Activated CD8-positive, alpha-beta T cell treated with anti-CD3 and anti-CD28 coated beads, Interleukin-2, amount 10 ng/mL, durations not matched to agents 7 days and 5 days (primary cell): Measurements from ENCODE around the gene MIEN1. TPM values are rescaled to one million over a fixed set of nuclear protein-coding genes. Genes with fewer than 3 reads are reported as not detected.
"Not testable (repeated sequence)": the region's sequence is repeated elsewhere in the genome, so short reads cannot be mapped to it uniquely, and the experiment has no call there.

Experiments used
- ATAC-seq: fragments of 150-1000 bp; cut with Tn5 transposase; one replicate; pipeline ENCODE4 v1.10.0; 2021; ENCODE audit warnings: moderate library complexity
- CTCF ChIA-PET: fragments of 350-600 bp; sonication (Branson Sonifier 250); formaldehyde crosslinking; loops from one replicate; lab custom pipeline; 2021; ENCODE audit warnings: antibody characterized with exemption; lab: Charles Lee
- POLR2A ChIA-PET: fragments of 350-600 bp; sonication (Branson Sonifier 250); formaldehyde crosslinking; loops from one replicate; lab custom pipeline; 2021; ENCODE audit warnings: antibody characterized with exemption; lab: Charles Lee
- DNase-seq: peaks from one replicate; pipeline ENCODE4 v3.0.0-alpha.2; 2020
- H3K27ac Mint-ChIP-seq: one replicate; pipeline ENCODE4 v1.8.0; 2021; ENCODE audit warnings: mild to moderate bottlenecking, mixed read lengths
- H3K27me3 Mint-ChIP-seq: one replicate; pipeline ENCODE4 v1.8.0; 2021; ENCODE audit warnings: low read depth, mixed read lengths
- H3K36me3 Mint-ChIP-seq: one replicate; pipeline ENCODE4 v1.8.0; 2021; ENCODE audit warnings: low read depth, mixed read lengths
- H3K4me1 Mint-ChIP-seq: one replicate; pipeline ENCODE4 v1.8.0; 2021; ENCODE audit warnings: low read depth, mixed read lengths
- H3K4me3 Mint-ChIP-seq: one replicate; pipeline ENCODE4 v1.8.0; 2021; ENCODE audit warnings: mild to moderate bottlenecking, mixed read lengths
- H3K9me3 Mint-ChIP-seq: one replicate; pipeline ENCODE4 v1.8.0; 2022; ENCODE audit warnings: mixed read lengths; ENCODE audit not compliant: insufficient read depth
- total RNA-seq, 2 experiments: library from RNA; stranded (reverse); gene quantifications; one replicate each; pipeline ENCODE4 v1.2.3, GENCODE V29; 2021

The MIEN1 gene
- total RNA-seq, 2 experiments from 2014 or later = 44.0 to 44.6 TPM

DNA sequence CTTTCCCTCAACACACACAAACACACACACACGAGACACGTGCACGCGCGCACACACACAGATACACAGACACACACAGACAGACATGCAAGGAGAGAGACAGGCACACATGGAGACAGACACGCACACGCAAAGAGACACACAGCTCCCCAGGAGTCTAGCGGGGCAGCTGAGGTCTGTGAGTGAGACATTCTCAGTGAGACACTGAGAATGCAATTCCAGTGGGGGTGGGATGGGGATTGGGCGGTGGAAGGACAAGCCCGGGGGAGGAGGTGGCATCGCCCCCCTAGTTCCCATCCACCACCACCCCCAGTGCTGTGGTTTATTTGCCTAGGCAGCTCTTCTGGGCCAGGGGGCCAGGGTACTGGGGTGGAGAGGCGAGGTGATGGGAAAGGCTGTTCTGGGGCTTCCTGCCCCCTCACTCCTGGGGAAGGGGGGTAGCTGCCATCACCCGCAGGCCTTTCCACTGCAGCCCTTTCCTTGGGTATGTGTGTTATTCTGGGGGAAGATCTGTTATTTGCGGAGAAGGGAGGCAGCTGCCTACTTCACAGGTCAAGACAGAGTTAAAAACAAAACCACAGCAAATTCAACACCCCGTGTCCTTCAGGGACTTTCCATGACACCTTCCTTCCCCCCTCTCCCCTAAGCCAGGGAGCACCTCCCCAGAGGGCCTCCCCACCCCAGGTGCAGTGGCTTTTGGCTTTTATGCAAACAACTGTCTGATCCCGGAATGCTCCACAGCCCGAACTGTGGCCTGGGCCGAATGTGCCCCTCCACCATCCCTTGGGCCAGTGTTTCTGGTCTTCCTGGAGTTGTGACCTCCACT is 25.4 kb upstream of the MIEN1 start:
- peak overlapping the region; percentile 82 for H3K27ac Mint-ChIP-seq
- H3K36me3 Mint-ChIP-seq = peaks cover 10% of the 10 kb centered on the region
- peak overlapping the region; percentile 29 for H3K4me3 Mint-ChIP-seq
- no peaks in the 10 kb centered on the region for H3K27me3 Mint-ChIP-seq
- no peaks in the 10 kb centered on the region for H3K9me3 Mint-ChIP-seq
- ATAC-seq = peak; percentile 5
- ChIA-PET CTCF (interaction anchor here (0.7 to 5.5 kb wide), 19 partner anchors 14 to 224 kb away, joined by 3 to 81 read pairs (median 5); partner anchors contain the start of genes IKZF3 and PSMD3), POLR2A (interaction anchor here (0.8 to 7.6 kb wide), 14 partner anchors 14 to 185 kb away, joined by 3 to 42 read pairs (median 5); partner anchors contain the start of genes IKZF3 and MIEN1)
- peaks cover 70% of the 10 kb centered on the region for H3K4me1 Mint-ChIP-seq
- peak; percentile 54 for DNase-seq

DNA sequence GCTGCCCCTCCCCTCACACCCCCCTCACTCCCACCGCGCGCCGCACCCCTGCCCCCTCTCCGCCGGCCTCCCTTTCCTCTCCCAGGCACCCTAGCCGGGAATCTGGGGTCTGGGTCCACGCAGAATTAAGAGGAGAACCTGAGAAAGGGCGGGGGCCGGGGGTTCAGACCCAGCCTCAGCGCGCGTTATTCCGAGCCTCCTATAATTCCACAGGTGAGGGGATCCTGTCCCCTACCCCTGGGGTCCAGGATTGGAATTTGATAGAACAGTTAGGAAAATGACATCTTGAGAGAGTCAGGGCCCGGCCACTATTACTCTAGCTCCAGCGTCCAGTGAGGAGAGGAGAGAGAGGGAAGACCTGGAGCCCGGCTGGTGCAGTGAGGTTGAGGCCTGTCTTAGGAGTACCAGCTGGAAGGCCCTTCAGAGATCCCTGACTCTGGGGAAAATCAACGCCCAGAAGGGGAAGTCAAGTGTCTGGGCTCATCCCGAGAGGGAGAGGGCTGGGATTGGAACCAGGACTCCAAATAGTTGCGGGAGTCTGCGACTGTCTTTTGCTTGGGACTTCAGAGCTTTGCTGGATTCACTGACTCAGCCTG is 24.7 kb upstream of the MIEN1 start:
- ChIA-PET CTCF (interaction anchor here (0.7 to 5.5 kb wide), 21 partner anchors 15 to 225 kb away, joined by 3 to 81 read pairs (median 5); partner anchors contain the start of genes IKZF3, MIEN1 and PSMD3), POLR2A (interaction anchor here (0.6 to 7.6 kb wide), 20 partner anchors 11 to 185 kb away, joined by 3 to 42 read pairs (median 4); partner anchors contain the start of genes IKZF3 and MIEN1)
- no peaks in the 10 kb centered on the region for H3K9me3 Mint-ChIP-seq
- ATAC-seq (no peak), DNase-seq (no peak)
- H3K4me3 Mint-ChIP-seq = peak overlapping the region; percentile 29
- H3K4me1 Mint-ChIP-seq = peaks cover 68% of the 10 kb centered on the region
- no peaks in the 10 kb centered on the region for H3K27me3 Mint-ChIP-seq
- H3K27ac Mint-ChIP-seq = peak overlapping the region; percentile 82
- H3K36me3 Mint-ChIP-seq = peaks cover 8% of the 10 kb centered on the region

DNA sequence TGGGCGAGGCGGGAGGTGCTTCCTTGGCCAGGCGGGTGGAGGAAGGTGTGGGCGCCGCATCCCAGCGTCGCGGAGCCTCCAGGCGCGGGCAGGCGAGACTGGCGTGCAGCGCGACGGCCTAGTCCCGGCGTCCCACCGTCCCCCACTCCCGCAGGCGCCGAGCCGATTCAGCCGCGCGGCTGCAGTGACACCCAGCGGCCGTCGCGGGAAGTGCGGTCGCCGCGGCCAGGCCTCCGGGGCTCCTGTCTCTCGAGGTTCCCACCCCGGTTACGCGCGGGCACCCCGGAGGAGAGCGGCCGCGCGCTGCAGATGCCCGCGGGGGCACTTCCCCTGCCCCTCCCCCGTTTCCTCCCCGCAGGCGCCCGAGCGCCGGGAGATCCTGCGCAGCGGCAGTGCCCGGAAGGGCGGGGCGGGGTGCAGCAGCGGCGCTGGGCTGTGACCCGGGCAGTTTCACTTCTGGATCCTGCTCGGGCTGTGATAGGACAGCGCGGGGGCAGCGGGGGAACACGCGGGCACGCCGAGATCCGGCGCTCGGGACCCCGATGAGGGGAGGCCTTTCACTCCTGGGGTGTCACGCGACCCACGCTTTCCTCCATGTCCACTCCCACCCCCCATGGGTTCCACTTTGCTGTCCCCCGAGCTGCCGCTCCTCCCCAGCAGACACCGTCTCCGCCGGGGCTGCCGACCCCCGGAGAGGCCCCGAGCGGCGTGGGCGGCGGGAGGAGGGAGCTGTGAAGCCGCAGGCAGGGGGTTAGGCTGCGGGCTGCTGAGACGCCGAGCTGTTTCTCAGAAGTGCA is 24.0 kb upstream of the MIEN1 start:
- ChIA-PET POLR2A (interaction anchor here (0.6 to 7.6 kb wide), 20 partner anchors 12 to 186 kb away, joined by 3 to 42 read pairs (median 5); partner anchors contain the start of genes IKZF3, MIEN1 and STARD3), CTCF (interaction anchor here (0.7 to 5.5 kb wide), 28 partner anchors 15 to 557 kb away, joined by 3 to 81 read pairs (median 6); partner anchors contain the start of genes CACNB1, IKZF3, MIEN1 and PSMD3)
- H3K4me3 Mint-ChIP-seq = peak overlapping the region; percentile 79
- peak; percentile 97 for DNase-seq
- H3K4me1 Mint-ChIP-seq = peaks cover 63% of the 10 kb centered on the region
- H3K9me3 Mint-ChIP-seq = no peaks in the 10 kb centered on the region
- peak overlapping the region; percentile 83 for H3K27ac Mint-ChIP-seq
- no peaks in the 10 kb centered on the region for H3K27me3 Mint-ChIP-seq
- H3K36me3 Mint-ChIP-seq = peaks cover 4% of the 10 kb centered on the region
- peak; percentile 85 for ATAC-seq

DNA sequence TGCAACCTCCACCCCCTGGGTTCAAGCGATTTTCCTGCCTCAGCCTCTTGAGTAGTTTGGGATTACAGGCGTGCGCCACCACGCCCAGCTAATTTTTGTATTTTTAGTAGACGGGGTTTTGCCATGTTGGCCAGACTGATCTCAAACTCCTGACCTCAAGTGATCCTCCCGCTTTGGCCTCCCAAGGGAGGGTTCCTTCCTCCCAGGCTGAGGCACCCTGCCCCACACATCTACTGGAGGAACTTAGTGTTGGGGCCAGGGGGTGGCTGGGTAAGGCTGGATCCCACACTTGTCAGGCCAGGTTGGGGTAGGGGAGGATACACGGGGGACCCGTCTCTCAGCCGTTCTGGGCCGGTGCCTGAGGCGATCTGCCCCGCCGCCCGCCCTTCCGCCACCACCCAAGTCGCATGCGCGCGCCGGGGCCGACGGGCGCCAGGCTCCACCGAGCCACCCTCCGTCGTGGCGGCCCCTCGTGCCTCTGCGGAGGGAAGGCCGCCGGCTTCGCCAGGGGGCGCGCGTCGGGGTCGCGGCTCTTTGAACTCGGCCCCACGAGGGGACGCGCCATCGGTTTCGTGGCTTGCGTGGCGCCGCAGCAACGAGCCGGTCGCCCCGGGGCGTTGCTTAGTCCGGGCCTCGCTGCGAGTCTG is 23.3 kb upstream of the MIEN1 start:
- DNase-seq (peak; percentile 70), ATAC-seq (peak; percentile 35)
- H3K36me3 Mint-ChIP-seq = peaks cover 2% of the 10 kb centered on the region
- peaks cover 55% of the 10 kb centered on the region for H3K4me1 Mint-ChIP-seq
- ChIA-PET POLR2A (interaction anchor here (0.6 to 7.6 kb wide), 7 partner anchors 13 to 158 kb away, joined by 3 to 42 read pairs (median 5); partner anchors contain the start of genes IKZF3, MIEN1 and STARD3), CTCF (interaction anchor here (0.6 to 5.5 kb wide), 20 partner anchors 24 to 556 kb away, joined by 3 to 81 read pairs (median 5); partner anchors contain the start of genes CACNB1, IKZF3 and MIEN1)
- peak overlapping the region; percentile 91 for H3K27ac Mint-ChIP-seq
- peak overlapping the region; percentile 79 for H3K4me3 Mint-ChIP-seq
- H3K9me3 Mint-ChIP-seq = no peaks in the 10 kb centered on the region
- H3K27me3 Mint-ChIP-seq = peaks cover 4% of the 10 kb centered on the region

DNA sequence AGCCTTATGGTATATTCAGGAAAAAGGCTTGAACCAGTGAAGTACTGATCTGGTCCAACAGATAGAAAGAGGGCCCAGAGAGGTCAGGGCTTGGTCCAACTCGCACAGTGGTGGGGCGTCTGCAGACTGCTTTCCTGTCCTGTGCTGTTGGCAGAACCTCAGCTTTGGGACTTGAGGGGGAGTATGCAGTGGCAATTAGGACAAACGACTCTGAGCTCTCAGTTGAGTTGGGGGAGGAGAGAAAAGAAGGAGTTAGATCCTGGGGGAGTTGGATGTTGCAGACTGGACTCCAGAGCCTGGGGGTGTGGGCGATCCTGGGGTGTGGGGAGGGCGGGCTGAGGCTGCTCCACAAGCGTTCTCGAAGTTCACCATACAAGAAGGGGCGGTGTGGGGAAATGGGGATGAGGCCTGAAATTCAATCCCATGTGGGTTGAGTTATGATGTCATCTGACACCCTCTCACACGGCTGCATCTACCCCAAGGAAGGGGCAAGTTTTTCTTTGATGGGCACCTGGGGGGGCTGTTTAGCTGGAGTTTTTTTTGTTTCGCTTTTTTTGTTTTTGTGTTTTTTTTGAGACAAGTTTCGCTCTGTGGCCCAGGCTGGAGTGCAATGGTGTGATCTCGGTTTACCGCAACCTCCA is 22.0 kb upstream of the MIEN1 start:
- H3K27me3 Mint-ChIP-seq = peaks cover 4% of the 10 kb centered on the region
- no peak for DNase-seq
- no peak for ATAC-seq
- ChIA-PET CTCF (interaction anchor here (1.6 to 5.5 kb wide), 6 partner anchors 22 to 204 kb away, joined by 4 to 81 read pairs (median 13); partner anchors contain the start of gene MIEN1), POLR2A (interaction anchor here (3.8 to 7.6 kb wide), 2 partner anchors 22 to 110 kb away, joined by 18 to 42 read pairs; partner anchors contain the start of genes IKZF3 and MIEN1)
- no peaks in the 10 kb centered on the region for H3K36me3 Mint-ChIP-seq
- H3K9me3 Mint-ChIP-seq = no peaks in the 10 kb centered on the region
- H3K4me3 Mint-ChIP-seq = peak overlapping the region; percentile 54
- peaks cover 43% of the 10 kb centered on the region for H3K4me1 Mint-ChIP-seq
- H3K27ac Mint-ChIP-seq = peak overlapping the region; percentile 69

GRCh38 chr17:39751637-39752036 is 21.3 kb upstream of the MIEN1 start:
- DNase-seq (no peak), ATAC-seq (no peak)
- Mint-ChIP-seq H3K9me3 (no peaks in the 10 kb centered on the region), H3K27me3 (peaks cover 4% of the 10 kb centered on the region), H3K4me3 (no peak overlapping the region), H3K4me1 (peaks cover 35% of the 10 kb centered on the region), H3K36me3 (no peaks in the 10 kb centered on the region), H3K27ac (no peak overlapping the region)
- ChIA-PET POLR2A (interaction anchor here (7.6 kb wide), 1 partner anchor 111 kb away, joined by 42 read pairs; the partner anchor contains the start of gene IKZF3), CTCF (interaction anchor here (4.6 to 5.5 kb wide), 2 partner anchors 22 to 130 kb away, joined by 34 to 81 read pairs; partner anchors contain the start of gene MIEN1)

- ChIA-PET CTCF (interaction anchor here (4.6 kb wide), 1 partner anchor 21 kb away, joined by 34 read pairs; the partner anchor contains the start of gene MIEN1), POLR2A (interaction anchor here (7.6 kb wide), 1 partner anchor 111 kb away, joined by 42 read pairs; the partner anchor contains the start of gene IKZF3)
- no peak overlapping the region for H3K4me3 Mint-ChIP-seq
- DNase-seq = no peak
- no peak overlapping the region for H3K27ac Mint-ChIP-seq
- no peaks in the 10 kb centered on the region for H3K9me3 Mint-ChIP-seq
- H3K27me3 Mint-ChIP-seq = peaks cover 4% of the 10 kb centered on the region
- peaks cover 30% of the 10 kb centered on the region for H3K4me1 Mint-ChIP-seq
- no peaks in the 10 kb centered on the region for H3K36me3 Mint-ChIP-seq
- ATAC-seq = no peak
These were observed 20.7 kb upstream of the MIEN1 start for GRCh38 chr17:39751016-39751543.

DNA sequence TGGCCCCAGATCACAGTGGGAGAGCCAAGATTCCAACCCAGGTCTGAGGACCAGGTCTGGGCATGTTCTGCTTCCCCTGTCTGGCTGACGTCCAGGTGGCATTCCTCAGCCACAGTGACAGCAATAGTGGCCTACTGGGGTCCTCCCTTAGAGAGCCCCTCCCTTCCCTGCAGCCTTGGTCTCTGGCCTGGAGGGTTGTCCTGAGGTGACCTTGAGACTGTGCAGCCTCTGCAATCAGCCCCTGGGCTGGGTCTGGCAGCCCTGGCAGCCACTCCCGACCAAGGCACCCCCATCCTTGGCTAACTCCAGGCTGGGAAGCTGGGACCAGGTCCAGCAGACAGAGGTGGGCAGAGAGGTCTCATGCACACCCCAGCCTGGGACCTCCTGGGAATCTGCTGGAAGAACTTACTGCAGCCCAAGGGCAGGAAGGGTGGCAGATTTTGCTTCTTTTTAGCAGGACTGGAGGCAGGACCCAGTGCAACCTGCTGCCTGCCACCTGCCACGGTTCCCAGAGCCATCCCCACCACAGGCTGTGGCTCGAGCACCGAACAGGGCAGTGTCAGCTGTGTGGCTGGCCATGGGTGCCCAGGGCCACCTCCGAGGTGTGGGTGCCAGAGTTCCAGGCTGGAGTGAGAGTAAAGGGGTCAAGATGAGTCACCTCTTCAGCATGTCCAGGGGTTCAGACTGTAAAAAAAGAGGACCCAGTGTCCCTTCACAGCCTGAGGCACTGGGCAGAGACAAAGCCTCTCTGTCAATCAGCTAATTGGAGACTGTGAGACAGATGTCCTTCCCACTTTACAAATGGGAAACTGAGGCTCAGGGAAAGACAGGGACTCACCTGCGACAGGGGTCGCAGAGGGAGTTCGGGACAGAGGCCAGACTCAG is 20.0 kb upstream of the MIEN1 start:
- H3K9me3 Mint-ChIP-seq = no peaks in the 10 kb centered on the region
- no peaks in the 10 kb centered on the region for H3K36me3 Mint-ChIP-seq
- ChIA-PET CTCF (interaction anchor here (2.1 to 4.6 kb wide), 3 partner anchors 20 to 129 kb away, joined by 8 to 34 read pairs (median 9); partner anchors contain the start of gene MIEN1), POLR2A (no interaction called here)
- H3K27ac Mint-ChIP-seq = no peak overlapping the region
- DNase-seq = no peak
- no peak overlapping the region for H3K4me3 Mint-ChIP-seq
- H3K4me1 Mint-ChIP-seq = peaks cover 23% of the 10 kb centered on the region
- H3K27me3 Mint-ChIP-seq = peaks cover 4% of the 10 kb centered on the region
- ATAC-seq = no peak

DNA sequence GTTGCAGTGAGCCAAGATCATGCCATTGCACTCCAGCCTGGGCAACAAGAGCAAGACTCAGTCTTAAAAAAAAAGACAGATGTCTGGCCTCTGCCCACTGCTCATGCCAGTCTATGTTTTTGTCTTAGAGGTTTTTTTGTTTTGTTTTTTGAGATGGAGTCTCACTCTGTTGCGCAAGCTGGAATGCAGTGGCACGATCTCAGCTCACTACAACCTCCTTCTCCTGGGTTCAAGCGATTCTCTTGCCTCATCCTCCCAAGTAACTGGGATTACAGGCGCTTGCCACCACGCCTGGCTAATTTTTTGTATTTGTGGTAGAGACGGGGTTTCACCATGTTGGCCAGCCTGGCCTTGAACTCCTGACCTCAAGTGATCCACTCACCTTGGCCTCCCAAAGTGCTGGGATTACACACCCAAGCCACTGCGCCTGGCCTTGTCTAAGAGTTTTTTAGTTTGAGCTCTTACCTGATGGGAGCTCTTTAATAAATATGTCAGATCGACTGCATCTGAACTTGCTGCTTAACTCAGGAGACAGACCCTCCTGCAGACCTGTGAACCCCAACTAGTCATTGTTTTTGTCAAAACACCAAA is 18.2 kb upstream of the MIEN1 start:
- H3K27me3 Mint-ChIP-seq, H3K27ac Mint-ChIP-seq, DNase-seq, POLR2A ChIA-PET, H3K36me3 Mint-ChIP-seq, ATAC-seq, H3K9me3 Mint-ChIP-seq, H3K4me3 Mint-ChIP-seq: not testable (repeated sequence)
- CTCF ChIA-PET = interaction anchor here (1.3 to 2.3 kb wide), 4 partner anchors 35 to 127 kb away, joined by 3 to 9 read pairs (median 6); no protein-coding TSS in a partner anchor
- peaks cover 16% of the 10 kb centered on the region for H3K4me1 Mint-ChIP-seq
